Measurements from ENCODE around the gene CCSAP.

GRCh38 chr1:229373395-229373794 lies 30.5 kb upstream of the CCSAP start:
- TF ChIP-seq CTCF (conservative IDR thresholded peaks at IDR 0.05; ENCODE audit: low read length) (no peak), EZH2phosphoT487 (IDR thresholded peaks at IDR 0.05; ENCODE audit: borderline replicate concordance) (no peak)

Data from Loucy (cell line).